ENCODE measurements around the gene WFDC13.

The WFDC13 gene

GRCh38 chr20:45722047-45722446 lies 20.2 kb downstream of the WFDC13 start, which contains the start of gene SPINT4:
TSS of gene SPINT4 (plus strand) at chr20:45722347. CDS start at chr20:45722368, 21 bp downstream.
- TF ChIP-seq, protein P1, sequence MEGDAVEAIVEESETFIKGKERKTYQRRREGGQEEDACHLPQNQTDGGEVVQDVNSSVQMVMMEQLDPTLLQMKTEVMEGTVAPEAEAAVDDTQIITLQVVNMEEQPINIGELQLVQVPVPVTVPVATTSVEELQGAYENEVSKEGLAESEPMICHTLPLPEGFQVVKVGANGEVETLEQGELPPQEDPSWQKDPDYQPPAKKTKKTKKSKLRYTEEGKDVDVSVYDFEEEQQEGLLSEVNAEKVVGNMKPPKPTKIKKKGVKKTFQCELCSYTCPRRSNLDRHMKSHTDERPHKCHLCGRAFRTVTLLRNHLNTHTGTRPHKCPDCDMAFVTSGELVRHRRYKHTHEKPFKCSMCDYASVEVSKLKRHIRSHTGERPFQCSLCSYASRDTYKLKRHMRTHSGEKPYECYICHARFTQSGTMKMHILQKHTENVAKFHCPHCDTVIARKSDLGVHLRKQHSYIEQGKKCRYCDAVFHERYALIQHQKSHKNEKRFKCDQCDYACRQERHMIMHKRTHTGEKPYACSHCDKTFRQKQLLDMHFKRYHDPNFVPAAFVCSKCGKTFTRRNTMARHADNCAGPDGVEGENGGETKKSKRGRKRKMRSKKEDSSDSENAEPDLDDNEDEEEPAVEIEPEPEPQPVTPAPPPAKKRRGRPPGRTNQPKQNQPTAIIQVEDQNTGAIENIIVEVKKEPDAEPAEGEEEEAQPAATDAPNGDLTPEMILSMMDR (IDR thresholded peaks at IDR 0.05): no peak
- no peak within 1 kb of the TSS for H3K9ac ChIP-seq
- H3K4me2 ChIP-seq (ENCODE audit: low read length): no peak within 1 kb of the TSS
- H3K79me2 ChIP-seq: no peaks in the 10 kb centered on the region
- no peaks in the 10 kb centered on the region for H3K27me3 ChIP-seq (ENCODE audit: control insufficient read depth, insufficient read depth, low read length)
- no peak within 1 kb of the TSS for H2AFZ ChIP-seq
- H3K27ac ChIP-seq: no peak within 1 kb of the TSS
- H3K4me1 ChIP-seq: no peaks in the 10 kb centered on the region
- no peaks in the 10 kb centered on the region for H3K9me3 ChIP-seq (ENCODE audit: control insufficient read depth, low read length)
- H3K4me3 ChIP-seq (ENCODE audit: low read depth, low read length): no peak within 1 kb of the TSS
- H3K36me3 ChIP-seq (ENCODE audit: control insufficient read depth, insufficient read depth, low read length): no peaks in the 10 kb centered on the region

- H3K4me1 ChIP-seq: no peaks in the 10 kb centered on the region
- H3K79me2 ChIP-seq: no peaks in the 10 kb centered on the region
- H3K36me3 ChIP-seq (ENCODE audit: control insufficient read depth, insufficient read depth, low read length): no peaks in the 10 kb centered on the region
- H3K27me3 ChIP-seq (ENCODE audit: control insufficient read depth, insufficient read depth, low read length): no peaks in the 10 kb centered on the region
- no peak overlapping the region for H2AFZ ChIP-seq
- H3K9ac ChIP-seq: no peak overlapping the region
- no peak overlapping the region for H3K27ac ChIP-seq
- H3K4me3 ChIP-seq (ENCODE audit: low read depth, low read length): no peak overlapping the region
- no peak overlapping the region for H3K4me2 ChIP-seq (ENCODE audit: low read length)
- TF ChIP-seq, protein P1 (IDR thresholded peaks at IDR 0.05): no peak
- no peaks in the 10 kb centered on the region for H3K9me3 ChIP-seq (ENCODE audit: control insufficient read depth, low read length)
Observed at GRCh38 chr20:45725134-45725533, 23.3 kb downstream of the WFDC13 start.

DNA sequence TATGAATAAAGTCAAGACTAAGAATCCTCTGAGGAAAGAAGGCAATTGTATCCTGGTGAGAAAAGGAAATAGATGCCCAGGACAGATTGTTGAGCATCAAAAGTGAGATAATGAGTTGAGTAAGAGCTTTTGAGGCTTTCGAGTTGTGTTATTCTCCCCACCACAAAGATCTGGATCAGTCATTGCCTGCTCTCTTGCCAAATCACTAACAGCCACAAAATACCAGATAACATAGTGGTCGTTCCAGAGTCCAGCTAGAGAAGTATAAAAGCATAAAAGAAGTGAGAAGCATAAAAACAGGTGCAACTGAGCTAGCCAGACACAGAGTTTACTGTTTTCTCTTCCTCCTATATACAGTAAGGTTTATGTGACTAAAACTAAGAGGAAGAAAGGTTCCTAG lies 25.2 kb downstream of the WFDC13 start:
- H3K9ac ChIP-seq: no peak overlapping the region
- H3K4me1 ChIP-seq: no peaks in the 10 kb centered on the region
- no peak overlapping the region for H2AFZ ChIP-seq
- TF ChIP-seq, protein P1 (IDR thresholded peaks at IDR 0.05): no peak
- H3K4me2 ChIP-seq (ENCODE audit: low read length): no peak overlapping the region
- H3K79me2 ChIP-seq: no peaks in the 10 kb centered on the region
- no peak overlapping the region for H3K27ac ChIP-seq
- H3K27me3 ChIP-seq (ENCODE audit: control insufficient read depth, insufficient read depth, low read length): no peaks in the 10 kb centered on the region
- no peaks in the 10 kb centered on the region for H3K36me3 ChIP-seq (ENCODE audit: control insufficient read depth, insufficient read depth, low read length)
- no peaks in the 10 kb centered on the region for H3K9me3 ChIP-seq (ENCODE audit: control insufficient read depth, low read length)
- H3K4me3 ChIP-seq (ENCODE audit: low read depth, low read length): no peak overlapping the region

DNA sequence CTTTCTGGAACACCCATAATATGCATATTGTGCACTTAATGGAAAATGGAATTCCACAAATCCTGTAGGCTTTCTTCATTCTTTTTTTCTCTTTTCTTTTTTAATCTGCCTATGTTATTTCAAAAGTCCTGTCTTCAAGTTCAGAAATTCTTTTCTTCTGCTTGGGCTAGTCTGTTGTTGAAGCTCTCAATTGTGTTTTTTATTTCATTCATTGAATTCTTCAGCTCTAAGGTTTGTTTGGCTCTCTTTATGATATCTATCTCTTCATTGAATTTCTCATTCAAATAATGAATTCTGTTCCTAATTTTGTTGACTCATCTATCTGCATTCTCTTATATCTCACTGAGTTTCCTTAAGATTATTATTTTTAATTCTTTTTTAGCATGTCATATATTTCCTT lies 30.4 kb downstream of the WFDC13 start:
- TF ChIP-seq, protein P1 (IDR thresholded peaks at IDR 0.05): no peak
- Histone ChIP-seq H2AFZ (no peak overlapping the region), H3K27me3 (ENCODE audit: control insufficient read depth, insufficient read depth, low read length) (no peaks in the 10 kb centered on the region), H3K36me3 (ENCODE audit: control insufficient read depth, insufficient read depth, low read length) (no peaks in the 10 kb centered on the region), H3K27ac (no peak overlapping the region), H3K9me3 (ENCODE audit: control insufficient read depth, low read length) (no peaks in the 10 kb centered on the region), H3K79me2 (no peaks in the 10 kb centered on the region), H3K4me3 (ENCODE audit: low read depth, low read length) (no peak overlapping the region), H3K4me2 (ENCODE audit: low read length) (no peak overlapping the region), H3K4me1 (no peaks in the 10 kb centered on the region), H3K9ac (no peak overlapping the region)

DNA sequence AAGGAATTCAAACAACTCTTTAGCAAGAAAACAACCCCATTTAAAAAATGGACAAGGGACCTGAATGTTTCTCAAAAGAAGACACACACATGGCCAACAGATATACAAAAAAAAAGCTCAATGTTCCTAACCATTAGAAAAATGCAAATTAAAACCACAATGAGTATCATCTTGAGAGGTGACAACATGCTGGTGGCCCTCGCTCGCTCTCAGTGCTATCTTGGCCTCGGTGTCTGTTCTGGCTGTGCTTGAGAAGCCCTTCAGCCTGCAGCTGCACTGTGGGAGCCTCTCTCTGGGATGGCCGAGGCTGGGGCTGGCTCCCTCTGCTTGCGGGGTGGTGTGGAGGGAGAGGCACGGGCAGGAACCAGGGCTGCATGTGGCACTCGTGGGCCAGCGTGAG lies 33.7 kb downstream of the WFDC13 start:
- H3K79me2 ChIP-seq: no peaks in the 10 kb centered on the region
- TF ChIP-seq, protein P1 (IDR thresholded peaks at IDR 0.05): no peak
- H3K27ac ChIP-seq: no peak overlapping the region
- H3K9me3 ChIP-seq (ENCODE audit: control insufficient read depth, low read length): no peaks in the 10 kb centered on the region
- no peaks in the 10 kb centered on the region for H3K27me3 ChIP-seq (ENCODE audit: control insufficient read depth, insufficient read depth, low read length)
- no peak overlapping the region for H3K9ac ChIP-seq
- H3K4me1 ChIP-seq: no peaks in the 10 kb centered on the region
- H3K4me2 ChIP-seq (ENCODE audit: low read length): no peak overlapping the region
- no peak overlapping the region for H2AFZ ChIP-seq
- H3K4me3 ChIP-seq (ENCODE audit: low read depth, low read length): no peak overlapping the region
- no peaks in the 10 kb centered on the region for H3K36me3 ChIP-seq (ENCODE audit: control insufficient read depth, insufficient read depth, low read length)
